WTC11 (cell line): Measurements from ENCODE around the gene EIF2S3. TPM values are rescaled to one million over a fixed set of nuclear protein-coding genes. Genes with fewer than 3 reads are reported as not detected.

Source experiments
- ATAC-seq: fragments of 200-7000 bp; cut with Tn5 transposase; 2 replicates; pipeline ENCODE4 v1.10.0; 2021; ENCODE audit warnings: mild to moderate bottlenecking, moderate library complexity
- CTCF ChIA-PET: fragments of 300-600 bp; sonication (Branson Sonifier 250); formaldehyde crosslinking; loops from one replicate; lab custom pipeline; 2021; ENCODE audit warnings: antibody characterized with exemption; lab: Charles Lee
- POLR2A ChIA-PET: fragments of 350-600 bp; sonication (Branson Sonifier 250); formaldehyde crosslinking; loops from one replicate; lab custom pipeline; 2021; ENCODE audit warnings: antibody characterized with exemption; lab: Charles Lee
- DNase-seq: peaks from one replicate; pipeline ENCODE4 v3.0.0; 2021; ENCODE audit warnings: low spot score
- H3K27ac Mint-ChIP-seq: 2 replicates; pipeline ENCODE4 v1.8.0; 2021; ENCODE audit warnings: mixed read lengths
- H3K27me3 Mint-ChIP-seq: 2 replicates; pipeline ENCODE4 v1.8.0; 2021; ENCODE audit warnings: low read depth, mild to moderate bottlenecking, moderate library complexity, mixed read lengths
- H3K36me3 Mint-ChIP-seq: 2 replicates; pipeline ENCODE4 v1.8.0; 2021; ENCODE audit warnings: mixed read lengths
- H3K4me1 Mint-ChIP-seq: 2 replicates; pipeline ENCODE4 v1.8.0; 2022; ENCODE audit warnings: mixed read lengths
- H3K4me3 Mint-ChIP-seq: 2 replicates; pipeline ENCODE4 v1.8.0; 2021; ENCODE audit warnings: mild to moderate bottlenecking, moderate library complexity, mixed read lengths
- H3K9me3 Mint-ChIP-seq: 2 replicates; pipeline ENCODE4 v1.8.0; 2021; ENCODE audit warnings: mixed read lengths
- CREB1 ChIP-seq: sonication (generic); formaldehyde crosslinking; IDR thresholded peaks from 2 replicates; pipeline ENCODE4 v1.8.0; 2023; ENCODE audit warnings: mild to moderate bottlenecking, missing genetic modification reagents
- GTF2I ChIP-seq: fragments of 250-450 bp; sonication (Bioruptor Pico); conservative IDR thresholded peaks from 2 replicates; pipeline ENCODE4 v1.4.0; 2021; ENCODE audit warnings: mild to moderate bottlenecking
- JAZF1 ChIP-seq: fragments of 250-450 bp; sonication (Bioruptor Pico); IDR thresholded peaks from 2 replicates; pipeline ENCODE4 v1.9.0; 2021; ENCODE audit warnings: moderate library complexity, mild to moderate bottlenecking, inconsistent platforms
- NFATC4 ChIP-seq: fragments of 250-450 bp; sonication (Bioruptor Pico); IDR thresholded peaks from 2 replicates; pipeline ENCODE4 v1.9.0; 2021; ENCODE audit warnings: mild to moderate bottlenecking
- PRRX2 ChIP-seq: fragments of 250-450 bp; sonication (Bioruptor Pico); IDR thresholded peaks from 2 replicates; pipeline ENCODE4 v1.8.0; 2021; ENCODE audit warnings: mild to moderate bottlenecking
- RELA ChIP-seq: sonication (generic); formaldehyde crosslinking; IDR thresholded peaks from 2 replicates; pipeline ENCODE4 v1.8.1; 2022; ENCODE audit warnings: missing genetic modification reagents, mild to moderate bottlenecking, borderline replicate concordance
- SMAD3 ChIP-seq: sonication (generic); formaldehyde crosslinking; IDR thresholded peaks from 2 replicates; pipeline ENCODE4 v1.8.0; 2022; ENCODE audit warnings: missing genetic modification reagents, mild to moderate bottlenecking, borderline replicate concordance
- SOX15 ChIP-seq: fragments of 250-450 bp; sonication (Bioruptor Pico); IDR thresholded peaks from 2 replicates; pipeline ENCODE4 v1.9.0; 2021; ENCODE audit warnings: mild to moderate bottlenecking
- SP1 ChIP-seq: sonication (generic); formaldehyde crosslinking; conservative IDR thresholded peaks from 2 replicates; pipeline ENCODE4 v1.8.1; 2022; ENCODE audit warnings: missing genetic modification reagents
- TCF7 ChIP-seq: sonication (generic); formaldehyde crosslinking; IDR thresholded peaks from 2 replicates; pipeline ENCODE4 v1.8.0; 2022; ENCODE audit warnings: mild to moderate bottlenecking, low read depth, missing genetic modification reagents, moderate library complexity
- TEAD4 ChIP-seq: sonication (generic); formaldehyde crosslinking; IDR thresholded peaks from 2 replicates; pipeline ENCODE4 v1.8.0; 2022; ENCODE audit warnings: mild to moderate bottlenecking, missing genetic modification reagents
- TP53 ChIP-seq: sonication (generic); formaldehyde crosslinking; IDR thresholded peaks from 2 replicates; pipeline ENCODE4 v1.8.1; 2023; ENCODE audit warnings: mild to moderate bottlenecking, missing genetic modification reagents
- ZNF121 ChIP-seq: sonication (generic); formaldehyde crosslinking; IDR thresholded peaks from 2 replicates; pipeline ENCODE4 v1.8.0; 2023; ENCODE audit warnings: missing genetic modification reagents
- ZNF263 ChIP-seq: sonication (generic); formaldehyde crosslinking; IDR thresholded peaks from 2 replicates; pipeline ENCODE4 v1.8.1; 2022; ENCODE audit warnings: low read depth, mild to moderate bottlenecking, moderate library complexity, missing genetic modification reagents
- total RNA-seq: library from RNA; stranded (reverse); gene quantifications from 3 replicates; pipeline ENCODE4 v1.2.3, GENCODE V29; 2021
- TF ChIP-seq, protein P1 (sequence below): fragments of 250-450 bp; sonication (Bioruptor Pico); IDR thresholded peaks from 2 replicates; pipeline ENCODE4 v1.9.0; 2021; ENCODE audit warnings: mild to moderate bottlenecking
- TF ChIP-seq, protein P2 (sequence below): sonication (generic); formaldehyde crosslinking; IDR thresholded peaks from 2 replicates; pipeline ENCODE4 v1.8.1; 2023; ENCODE audit warnings: mild to moderate bottlenecking, missing genetic modification reagents
- TF ChIP-seq, protein P3 (sequence below): sonication (generic); formaldehyde crosslinking; conservative IDR thresholded peaks from 2 replicates; pipeline ENCODE4 v1.8.1; 2022; ENCODE audit warnings: mild to moderate bottlenecking, missing genetic modification reagents
- TF ChIP-seq, protein P4 (sequence below): fragments of 250-450 bp; sonication (Bioruptor Pico); IDR thresholded peaks from 2 replicates; pipeline ENCODE4 v1.9.0; 2021; ENCODE audit warnings: moderate library complexity, mild to moderate bottlenecking, inconsistent platforms, borderline replicate concordance
- TF ChIP-seq, protein P5 (sequence below): sonication (generic); formaldehyde crosslinking; IDR thresholded peaks from 2 replicates; pipeline ENCODE4 v1.8.0; 2022; ENCODE audit warnings: mild to moderate bottlenecking, missing genetic modification reagents
- TF ChIP-seq, protein P6 (sequence below): fragments of 250-450 bp; sonication (Bioruptor Pico); IDR thresholded peaks from 2 replicates; pipeline ENCODE4 v2.1.2; 2022; ENCODE audit warnings: mild to moderate bottlenecking, moderate library complexity
- TF ChIP-seq, protein P7 (sequence below): sonication (generic); formaldehyde crosslinking; IDR thresholded peaks from 2 replicates; pipeline ENCODE4 v1.8.1; 2023; ENCODE audit warnings: mild to moderate bottlenecking, moderate library complexity, missing genetic modification reagents
- TF ChIP-seq, protein P8 (sequence below): sonication (generic); formaldehyde crosslinking; IDR thresholded peaks from 2 replicates; pipeline ENCODE4 v1.8.1; 2023; ENCODE audit warnings: mild to moderate bottlenecking, missing genetic modification reagents, moderate library complexity

The EIF2S3 gene
- total RNA-seq, 1 experiment from 2014 or later: 299 TPM

DNA sequence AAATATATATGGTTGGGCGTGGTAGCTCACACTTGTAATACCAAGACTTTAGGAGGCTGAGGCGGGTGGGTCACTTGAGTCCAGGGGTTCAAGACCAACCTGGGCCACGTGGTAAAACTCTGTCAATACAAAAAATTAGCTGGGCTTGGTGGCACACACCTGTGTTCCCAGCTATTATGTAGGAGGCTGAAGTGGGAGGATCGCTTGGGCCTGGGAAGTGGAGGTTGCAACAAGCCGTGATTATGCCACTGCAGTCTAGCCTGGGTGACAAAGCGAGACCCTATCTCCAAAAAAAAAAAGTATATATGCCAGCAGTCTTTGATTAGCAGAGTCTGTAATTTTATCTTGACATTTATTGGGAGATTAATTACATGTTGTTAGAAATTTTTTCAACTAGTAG, 8.7 kb downstream of the EIF2S3 start:
- ChIA-PET POLR2A (interaction anchor here (0.7 kb wide), 1 partner anchor 8 kb away, joined by 3 read pairs; the partner anchor contains the start of gene EIF2S3), CTCF (no interaction called here)
- Mint-ChIP-seq H3K4me3 (no peak overlapping the region), H3K36me3 (peaks cover 60% of the 10 kb centered on the region), H3K27ac (no peak overlapping the region), H3K27me3 (no peaks in the 10 kb centered on the region), H3K9me3 (no peaks in the 10 kb centered on the region), H3K4me1 (no peaks in the 10 kb centered on the region)
- DNase-seq (no peak), ATAC-seq (no peak)
- TF ChIP-seq NFATC4 (CRISPR knock-in tag): peak; percentile 79; the same call in 1 of the 2 replicates
- TF ChIP-seq, protein P1, sequence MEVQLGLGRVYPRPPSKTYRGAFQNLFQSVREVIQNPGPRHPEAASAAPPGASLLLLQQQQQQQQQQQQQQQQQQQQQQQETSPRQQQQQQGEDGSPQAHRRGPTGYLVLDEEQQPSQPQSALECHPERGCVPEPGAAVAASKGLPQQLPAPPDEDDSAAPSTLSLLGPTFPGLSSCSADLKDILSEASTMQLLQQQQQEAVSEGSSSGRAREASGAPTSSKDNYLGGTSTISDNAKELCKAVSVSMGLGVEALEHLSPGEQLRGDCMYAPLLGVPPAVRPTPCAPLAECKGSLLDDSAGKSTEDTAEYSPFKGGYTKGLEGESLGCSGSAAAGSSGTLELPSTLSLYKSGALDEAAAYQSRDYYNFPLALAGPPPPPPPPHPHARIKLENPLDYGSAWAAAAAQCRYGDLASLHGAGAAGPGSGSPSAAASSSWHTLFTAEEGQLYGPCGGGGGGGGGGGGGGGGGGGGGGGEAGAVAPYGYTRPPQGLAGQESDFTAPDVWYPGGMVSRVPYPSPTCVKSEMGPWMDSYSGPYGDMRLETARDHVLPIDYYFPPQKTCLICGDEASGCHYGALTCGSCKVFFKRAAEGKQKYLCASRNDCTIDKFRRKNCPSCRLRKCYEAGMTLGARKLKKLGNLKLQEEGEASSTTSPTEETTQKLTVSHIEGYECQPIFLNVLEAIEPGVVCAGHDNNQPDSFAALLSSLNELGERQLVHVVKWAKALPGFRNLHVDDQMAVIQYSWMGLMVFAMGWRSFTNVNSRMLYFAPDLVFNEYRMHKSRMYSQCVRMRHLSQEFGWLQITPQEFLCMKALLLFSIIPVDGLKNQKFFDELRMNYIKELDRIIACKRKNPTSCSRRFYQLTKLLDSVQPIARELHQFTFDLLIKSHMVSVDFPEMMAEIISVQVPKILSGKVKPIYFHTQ: peak; percentile 45; the same call in 1 of the 2 replicates
- TF ChIP-seq, protein P2, sequence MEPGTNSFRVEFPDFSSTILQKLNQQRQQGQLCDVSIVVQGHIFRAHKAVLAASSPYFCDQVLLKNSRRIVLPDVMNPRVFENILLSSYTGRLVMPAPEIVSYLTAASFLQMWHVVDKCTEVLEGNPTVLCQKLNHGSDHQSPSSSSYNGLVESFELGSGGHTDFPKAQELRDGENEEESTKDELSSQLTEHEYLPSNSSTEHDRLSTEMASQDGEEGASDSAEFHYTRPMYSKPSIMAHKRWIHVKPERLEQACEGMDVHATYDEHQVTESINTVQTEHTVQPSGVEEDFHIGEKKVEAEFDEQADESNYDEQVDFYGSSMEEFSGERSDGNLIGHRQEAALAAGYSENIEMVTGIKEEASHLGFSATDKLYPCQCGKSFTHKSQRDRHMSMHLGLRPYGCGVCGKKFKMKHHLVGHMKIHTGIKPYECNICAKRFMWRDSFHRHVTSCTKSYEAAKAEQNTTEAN (CRISPR knock-in tag): no peak

DNA sequence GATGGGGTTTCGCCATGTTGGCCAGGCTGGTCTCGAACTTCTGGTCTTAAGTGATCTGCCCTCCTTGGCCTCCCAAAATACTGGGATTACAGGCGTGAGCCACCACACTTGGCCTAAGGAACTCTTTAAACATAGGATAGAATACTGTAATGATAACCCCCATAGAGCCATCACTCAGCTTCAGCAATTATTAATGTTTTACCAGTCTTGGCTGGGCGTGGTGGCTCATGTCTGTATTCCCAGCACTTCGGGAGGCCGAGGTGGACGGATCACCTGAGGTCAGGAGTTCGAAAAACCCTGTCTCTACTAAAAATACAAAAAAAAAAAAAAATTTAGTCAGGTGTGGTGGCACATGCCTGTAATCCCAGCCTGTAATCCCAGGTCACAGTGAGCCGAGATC, 15.1 kb downstream of the EIF2S3 start:
- H3K4me3 Mint-ChIP-seq: no peak overlapping the region
- TF ChIP-seq SMAD3 (CRISPR knock-in tag): no peak
- no peak for TF ChIP-seq CREB1 (CRISPR knock-in tag)
- TF ChIP-seq RELA (CRISPR knock-in tag): no peak
- TF ChIP-seq, protein P3, sequence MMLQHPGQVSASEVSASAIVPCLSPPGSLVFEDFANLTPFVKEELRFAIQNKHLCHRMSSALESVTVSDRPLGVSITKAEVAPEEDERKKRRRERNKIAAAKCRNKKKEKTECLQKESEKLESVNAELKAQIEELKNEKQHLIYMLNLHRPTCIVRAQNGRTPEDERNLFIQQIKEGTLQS: no peak
- TF ChIP-seq GTF2I (CRISPR knock-in tag): no peak
- TF ChIP-seq ZNF263: no peak
- no peak for TF ChIP-seq SOX15 (CRISPR knock-in tag)
- POLR2A ChIA-PET: interaction anchor here (0.6 kb wide), 1 partner anchor 1013 kb away, joined by 3 read pairs; no protein-coding TSS in a partner anchor
- peaks cover 66% of the 10 kb centered on the region for H3K36me3 Mint-ChIP-seq
- DNase-seq (no peak), ATAC-seq (no peak)
- no peaks in the 10 kb centered on the region for H3K27me3 Mint-ChIP-seq
- CTCF ChIA-PET: interaction anchor here (0.6 kb wide), 1 partner anchor 221 kb away, joined by 3 read pairs; no protein-coding TSS in a partner anchor
- H3K4me1 Mint-ChIP-seq: no peaks in the 10 kb centered on the region
- no peak overlapping the region for H3K27ac Mint-ChIP-seq
- H3K9me3 Mint-ChIP-seq: no peaks in the 10 kb centered on the region

DNA sequence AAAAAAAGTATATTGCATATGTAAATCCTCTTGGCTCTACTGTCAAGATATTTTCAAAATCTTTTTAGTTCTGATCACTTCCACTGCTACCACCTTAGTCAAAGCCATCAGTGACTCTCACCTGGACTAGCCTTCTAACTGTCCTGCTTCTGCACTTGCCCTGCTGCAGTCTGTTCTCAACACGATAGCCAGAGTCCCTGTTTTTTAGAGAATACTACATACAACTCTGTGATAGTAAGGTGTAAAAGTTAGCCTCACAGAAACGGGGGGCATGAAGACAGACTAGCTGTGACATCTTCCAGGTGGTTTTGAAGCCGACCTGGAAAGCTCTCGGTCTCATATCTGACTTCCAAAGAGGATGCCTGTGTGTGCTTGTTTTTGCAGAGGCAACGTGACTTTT, 24.7 kb downstream of the EIF2S3 start:
- H3K4me1 Mint-ChIP-seq: peaks cover 3% of the 10 kb centered on the region; the same call in 1 of the 2 replicates
- H3K27ac Mint-ChIP-seq: peak overlapping the region; percentile 71; the same call in 1 of the 2 replicates
- ATAC-seq (no peak), DNase-seq (no peak)
- ChIA-PET CTCF (interaction anchor here (1.4 kb wide), 1 partner anchor 25 kb away, joined by 3 read pairs; the partner anchor contains the start of gene EIF2S3), POLR2A (interaction anchor here (0.7 kb wide), 1 partner anchor 214 kb away, joined by 3 read pairs; no protein-coding TSS in a partner anchor)
- H3K36me3 Mint-ChIP-seq: peaks cover 30% of the 10 kb centered on the region
- no peaks in the 10 kb centered on the region for H3K27me3 Mint-ChIP-seq
- no peaks in the 10 kb centered on the region for H3K9me3 Mint-ChIP-seq
- no peak overlapping the region for H3K4me3 Mint-ChIP-seq
- TF ChIP-seq SP1 (CRISPR knock-in tag): no peak
- no peak for TF ChIP-seq TP53 (CRISPR knock-in tag)
- TF ChIP-seq TCF7 (CRISPR knock-in tag): no peak
- TF ChIP-seq, protein P4, sequence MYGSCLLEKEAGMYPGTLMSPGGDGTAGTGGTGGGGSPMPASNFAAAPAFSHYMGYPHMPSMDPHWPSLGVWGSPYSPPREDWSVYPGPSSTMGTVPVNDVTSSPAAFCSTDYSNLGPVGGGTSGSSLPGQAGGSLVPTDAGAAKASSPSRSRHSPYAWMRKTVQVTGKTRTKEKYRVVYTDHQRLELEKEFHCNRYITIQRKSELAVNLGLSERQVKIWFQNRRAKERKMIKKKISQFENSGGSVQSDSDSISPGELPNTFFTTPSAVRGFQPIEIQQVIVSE: no peak
- TF ChIP-seq SOX15 (CRISPR knock-in tag): no peak
- no peak for TF ChIP-seq JAZF1 (CRISPR knock-in tag)
- TF ChIP-seq PRRX2 (CRISPR knock-in tag): no peak
- TF ChIP-seq, protein P5, sequence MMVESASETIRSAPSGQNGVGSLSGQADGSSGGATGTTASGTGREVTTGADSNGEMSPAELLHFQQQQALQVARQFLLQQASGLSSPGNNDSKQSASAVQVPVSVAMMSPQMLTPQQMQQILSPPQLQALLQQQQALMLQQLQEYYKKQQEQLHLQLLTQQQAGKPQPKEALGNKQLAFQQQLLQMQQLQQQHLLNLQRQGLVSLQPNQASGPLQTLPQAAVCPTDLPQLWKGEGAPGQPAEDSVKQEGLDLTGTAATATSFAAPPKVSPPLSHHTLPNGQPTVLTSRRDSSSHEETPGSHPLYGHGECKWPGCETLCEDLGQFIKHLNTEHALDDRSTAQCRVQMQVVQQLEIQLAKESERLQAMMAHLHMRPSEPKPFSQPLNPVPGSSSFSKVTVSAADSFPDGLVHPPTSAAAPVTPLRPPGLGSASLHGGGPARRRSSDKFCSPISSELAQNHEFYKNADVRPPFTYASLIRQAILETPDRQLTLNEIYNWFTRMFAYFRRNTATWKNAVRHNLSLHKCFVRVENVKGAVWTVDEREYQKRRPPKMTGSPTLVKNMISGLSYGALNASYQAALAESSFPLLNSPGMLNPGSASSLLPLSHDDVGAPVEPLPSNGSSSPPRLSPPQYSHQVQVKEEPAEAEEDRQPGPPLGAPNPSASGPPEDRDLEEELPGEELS: no peak
- no peak for TF ChIP-seq ZNF121
- TF ChIP-seq, protein P6, sequence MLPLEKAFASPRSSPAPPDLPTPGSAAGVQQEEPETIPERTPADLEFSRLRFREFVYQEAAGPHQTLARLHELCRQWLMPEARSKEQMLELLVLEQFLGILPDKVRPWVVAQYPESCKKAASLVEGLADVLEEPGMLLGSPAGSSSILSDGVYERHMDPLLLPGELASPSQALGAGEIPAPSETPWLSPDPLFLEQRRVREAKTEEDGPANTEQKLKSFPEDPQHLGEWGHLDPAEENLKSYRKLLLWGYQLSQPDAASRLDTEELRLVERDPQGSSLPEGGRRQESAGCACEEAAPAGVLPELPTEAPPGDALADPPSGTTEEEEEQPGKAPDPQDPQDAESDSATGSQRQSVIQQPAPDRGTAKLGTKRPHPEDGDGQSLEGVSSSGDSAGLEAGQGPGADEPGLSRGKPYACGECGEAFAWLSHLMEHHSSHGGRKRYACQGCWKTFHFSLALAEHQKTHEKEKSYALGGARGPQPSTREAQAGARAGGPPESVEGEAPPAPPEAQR: no peak
- TF ChIP-seq TEAD4: no peak
- TF ChIP-seq, protein P7, sequence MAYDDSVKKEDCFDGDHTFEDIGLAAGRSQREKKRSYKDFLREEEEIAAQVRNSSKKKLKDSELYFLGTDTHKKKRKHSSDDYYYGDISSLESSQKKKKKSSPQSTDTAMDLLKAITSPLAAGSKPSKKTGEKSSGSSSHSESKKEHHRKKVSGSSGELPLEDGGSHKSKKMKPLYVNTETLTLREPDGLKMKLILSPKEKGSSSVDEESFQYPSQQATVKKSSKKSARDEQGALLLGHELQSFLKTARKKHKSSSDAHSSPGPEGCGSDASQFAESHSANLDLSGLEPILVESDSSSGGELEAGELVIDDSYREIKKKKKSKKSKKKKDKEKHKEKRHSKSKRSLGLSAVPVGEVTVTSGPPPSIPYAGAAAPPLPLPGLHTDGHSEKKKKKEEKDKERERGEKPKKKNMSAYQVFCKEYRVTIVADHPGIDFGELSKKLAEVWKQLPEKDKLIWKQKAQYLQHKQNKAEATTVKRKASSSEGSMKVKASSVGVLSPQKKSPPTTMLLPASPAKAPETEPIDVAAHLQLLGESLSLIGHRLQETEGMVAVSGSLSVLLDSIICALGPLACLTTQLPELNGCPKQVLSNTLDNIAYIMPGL: no peak
- TF ChIP-seq, protein P8, sequence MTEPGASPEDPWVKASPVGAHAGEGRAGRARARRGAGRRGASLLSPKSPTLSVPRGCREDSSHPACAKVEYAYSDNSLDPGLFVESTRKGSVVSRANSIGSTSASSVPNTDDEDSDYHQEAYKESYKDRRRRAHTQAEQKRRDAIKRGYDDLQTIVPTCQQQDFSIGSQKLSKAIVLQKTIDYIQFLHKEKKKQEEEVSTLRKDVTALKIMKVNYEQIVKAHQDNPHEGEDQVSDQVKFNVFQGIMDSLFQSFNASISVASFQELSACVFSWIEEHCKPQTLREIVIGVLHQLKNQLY (CRISPR knock-in tag): no peak
